ENCODE results near the gene CDH23. TPM values are rescaled to one million over a fixed set of nuclear protein-coding genes. Genes with fewer than 3 reads are reported as not detected.

Gene CDH23
- total RNA-seq, 2 experiments from 2014 or later, result 1.6 TPM

DNA sequence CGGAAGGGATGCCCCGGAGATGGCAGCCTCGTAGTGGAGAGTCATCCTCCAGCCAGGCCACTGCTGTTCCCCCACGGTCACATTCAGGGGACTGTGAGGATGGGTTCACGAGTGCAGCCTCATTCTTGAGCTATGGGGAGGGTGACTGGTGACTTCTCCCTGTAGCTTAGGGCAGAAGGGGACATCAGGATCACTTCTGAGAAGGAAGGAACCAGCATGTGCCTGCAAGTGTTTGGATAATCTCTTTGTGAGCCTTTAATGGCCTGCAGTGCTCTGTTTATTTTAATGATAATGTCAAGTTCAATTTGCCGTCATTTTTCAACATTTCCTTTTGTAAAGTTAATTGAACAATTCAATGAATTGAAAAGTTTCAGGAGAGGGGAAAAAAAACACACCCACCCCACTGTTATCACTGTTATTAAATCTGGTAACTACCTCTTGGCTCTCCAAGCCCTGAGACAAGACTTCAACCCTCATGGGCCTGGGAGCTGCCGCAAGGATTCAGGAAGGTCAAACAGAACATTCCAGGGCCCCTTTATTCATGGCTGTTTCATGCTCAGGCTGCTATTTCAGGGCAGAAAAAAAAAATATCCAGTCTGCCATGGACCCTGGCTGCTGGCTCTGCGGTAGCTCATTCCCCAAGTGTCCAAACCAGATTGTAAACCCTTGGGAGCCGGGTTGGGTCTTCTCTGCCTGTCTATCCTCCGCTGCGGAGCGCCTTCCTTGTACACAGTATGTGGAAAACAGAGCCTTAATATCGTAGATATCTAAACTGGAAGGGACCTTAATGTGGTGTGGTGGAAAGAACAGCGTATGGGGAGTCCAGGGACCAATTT lies 100.4 kb downstream of the CDH23 start:
- intact Hi-C loops (cut with micrococcal nuclease), result no loop called here
- no peak overlapping the region for H3K4me3 Mint-ChIP-seq
- no peaks in the 10 kb centered on the region for H3K4me1 Mint-ChIP-seq (ENCODE audit: low read depth)
- H3K9me3 Mint-ChIP-seq, result no peaks in the 10 kb centered on the region
- H3K36me3 Mint-ChIP-seq (ENCODE audit: low read depth), result no peaks in the 10 kb centered on the region
- CTCF ChIA-PET, result interaction anchor here (1.7 kb wide), 1 partner anchor 73 kb away, joined by 5 read pairs; no protein-coding TSS in a partner anchor
- no peaks in the 10 kb centered on the region for H3K27me3 Mint-ChIP-seq (ENCODE audit: low read depth)
- DNase-seq, result no peak
- no peak overlapping the region for H3K27ac Mint-ChIP-seq

DNA sequence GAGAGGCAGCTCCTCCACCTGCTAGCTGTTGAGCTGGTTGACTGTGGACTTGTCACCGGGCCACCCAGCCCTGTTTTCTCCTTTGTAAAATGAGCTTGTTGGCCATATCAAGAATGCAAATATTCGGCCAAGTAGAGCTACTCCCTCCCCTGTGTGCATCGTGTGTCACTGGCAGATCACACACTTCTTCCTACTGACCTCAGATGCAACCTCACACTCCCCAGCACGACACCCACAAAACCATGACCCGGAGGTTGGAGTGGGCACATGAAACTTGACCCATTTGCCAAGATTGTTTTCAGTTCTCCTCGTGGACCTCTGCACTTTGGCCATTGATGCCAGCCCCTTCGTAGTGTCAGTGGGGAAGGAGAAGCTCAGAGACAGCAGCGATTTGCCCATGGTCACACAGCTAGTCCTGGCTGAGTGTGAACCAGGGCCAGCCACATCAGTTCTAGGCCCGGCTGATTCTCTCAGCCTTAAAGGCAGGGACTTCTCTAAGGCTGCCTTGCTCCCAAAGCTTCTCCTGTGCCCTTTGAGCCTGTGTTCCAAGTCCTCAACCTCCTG lies 101.1 kb downstream of the CDH23 start:
- CTCF ChIA-PET, result no interaction called here
- Mint-ChIP-seq H3K27ac (no peak overlapping the region), H3K27me3 (ENCODE audit: low read depth) (no peaks in the 10 kb centered on the region), H3K36me3 (ENCODE audit: low read depth) (no peaks in the 10 kb centered on the region), H3K4me1 (ENCODE audit: low read depth) (no peaks in the 10 kb centered on the region), H3K4me3 (no peak overlapping the region), H3K9me3 (no peaks in the 10 kb centered on the region)
- intact Hi-C loops (cut with micrococcal nuclease), result no loop called here
- no peak for DNase-seq

DNA sequence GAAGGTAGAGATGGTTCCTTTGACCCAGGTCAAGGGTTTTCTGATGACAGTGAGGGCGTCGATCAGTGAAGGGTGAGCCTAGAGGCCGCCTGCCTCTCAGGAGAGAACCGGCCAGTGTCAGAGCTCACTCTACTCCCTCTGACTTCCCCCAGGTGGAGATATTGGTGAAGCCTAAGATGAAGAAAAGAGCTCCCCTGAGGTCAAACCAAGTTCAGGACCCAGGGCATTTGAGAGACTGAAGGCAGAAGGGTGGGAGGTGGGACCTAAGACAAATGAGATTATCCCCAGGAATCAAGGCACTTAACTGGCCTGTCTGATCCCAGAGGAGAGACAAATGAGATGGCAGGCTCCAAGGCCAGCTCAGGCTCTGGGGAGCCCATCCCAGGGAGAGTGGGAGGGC lies 104.7 kb downstream of the CDH23 start:
- H3K4me1 Mint-ChIP-seq (ENCODE audit: low read depth), result no peaks in the 10 kb centered on the region
- H3K4me3 Mint-ChIP-seq, result no peak overlapping the region
- no peak for DNase-seq
- no peaks in the 10 kb centered on the region for H3K36me3 Mint-ChIP-seq (ENCODE audit: low read depth)
- H3K9me3 Mint-ChIP-seq, result no peaks in the 10 kb centered on the region
- H3K27ac Mint-ChIP-seq, result no peak overlapping the region
- intact Hi-C loops (cut with micrococcal nuclease), result no loop called here
- CTCF ChIA-PET, result interaction anchor here (1.1 kb wide), 1 partner anchor 11 kb away, joined by 3 read pairs; no protein-coding TSS in a partner anchor
- H3K27me3 Mint-ChIP-seq (ENCODE audit: low read depth), result no peaks in the 10 kb centered on the region

DNA sequence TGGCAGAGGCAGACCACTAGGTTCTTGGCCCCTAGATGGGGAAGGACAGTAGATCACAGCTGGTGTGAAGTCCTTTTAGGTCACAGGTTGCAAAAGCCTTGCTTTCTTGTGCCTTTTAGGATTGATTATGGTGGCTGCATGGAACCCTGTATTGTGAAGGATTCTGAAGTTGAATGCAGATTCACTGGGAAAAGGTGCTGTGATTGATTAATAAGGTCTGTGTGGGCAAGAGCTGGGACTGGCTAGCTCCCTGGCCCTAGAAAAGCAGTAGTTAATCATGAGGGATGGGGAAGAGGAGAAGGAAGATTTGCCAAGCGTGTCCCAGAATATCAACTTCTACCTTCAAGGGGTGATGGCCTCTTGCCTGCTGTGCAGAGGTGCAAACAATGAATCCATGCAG lies 105.5 kb downstream of the CDH23 start:
- CTCF ChIA-PET, result interaction anchor here (1.1 kb wide), 1 partner anchor 12 kb away, joined by 3 read pairs; no protein-coding TSS in a partner anchor
- no peaks in the 10 kb centered on the region for H3K36me3 Mint-ChIP-seq (ENCODE audit: low read depth)
- no peaks in the 10 kb centered on the region for H3K4me1 Mint-ChIP-seq (ENCODE audit: low read depth)
- no peak overlapping the region for H3K27ac Mint-ChIP-seq
- H3K9me3 Mint-ChIP-seq, result no peaks in the 10 kb centered on the region
- no peak overlapping the region for H3K4me3 Mint-ChIP-seq
- intact Hi-C loops (cut with micrococcal nuclease), result no loop called here
- H3K27me3 Mint-ChIP-seq (ENCODE audit: low read depth), result no peaks in the 10 kb centered on the region
- DNase-seq, result no peak

DNA sequence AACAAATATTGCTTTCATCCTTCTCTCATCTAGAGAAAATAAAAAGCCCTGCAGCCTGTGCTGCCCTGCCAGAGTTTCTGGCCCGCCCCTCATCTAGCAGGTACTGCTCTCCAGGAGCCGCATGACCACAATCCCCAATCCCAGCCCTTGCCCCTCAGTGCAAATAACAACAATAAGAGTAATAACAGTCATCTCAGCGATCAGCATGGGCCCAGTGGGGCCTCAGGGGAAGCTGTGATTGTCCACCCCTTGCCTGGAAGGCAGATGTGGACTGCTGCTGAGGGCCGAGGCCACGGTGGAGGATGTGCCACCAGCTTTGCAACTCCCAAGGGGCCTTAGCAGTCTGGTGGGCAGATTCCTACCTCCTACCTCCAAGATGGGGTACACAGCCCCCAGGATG lies 106.1 kb downstream of the CDH23 start:
- Mint-ChIP-seq H3K4me1 (ENCODE audit: low read depth) (no peaks in the 10 kb centered on the region), H3K4me3 (no peak overlapping the region), H3K36me3 (ENCODE audit: low read depth) (no peaks in the 10 kb centered on the region), H3K27me3 (ENCODE audit: low read depth) (no peaks in the 10 kb centered on the region), H3K27ac (no peak overlapping the region), H3K9me3 (no peaks in the 10 kb centered on the region)
- intact Hi-C loops (cut with micrococcal nuclease), result no loop called here
- CTCF ChIA-PET, result no interaction called here
- no peak for DNase-seq

- Mint-ChIP-seq H3K9me3 (no peaks in the 10 kb centered on the region), H3K27ac (no peak overlapping the region), H3K27me3 (ENCODE audit: low read depth) (no peaks in the 10 kb centered on the region), H3K4me3 (no peak overlapping the region), H3K4me1 (ENCODE audit: low read depth) (no peaks in the 10 kb centered on the region), H3K36me3 (ENCODE audit: low read depth) (no peaks in the 10 kb centered on the region)
- intact Hi-C loops (cut with micrococcal nuclease), result no loop called here
- no peak for DNase-seq
- CTCF ChIA-PET, result no interaction called here
Observed at GRCh38 chr10:71504168-71504567, 107.4 kb downstream of the CDH23 start.

GRCh38 chr10:71504570-71504969 lies 107.8 kb downstream of the CDH23 start:
- intact Hi-C loops (cut with micrococcal nuclease), result no loop called here
- Mint-ChIP-seq H3K27me3 (ENCODE audit: low read depth) (no peaks in the 10 kb centered on the region), H3K4me1 (ENCODE audit: low read depth) (no peaks in the 10 kb centered on the region), H3K27ac (no peak overlapping the region), H3K4me3 (no peak overlapping the region), H3K9me3 (no peaks in the 10 kb centered on the region), H3K36me3 (ENCODE audit: low read depth) (no peaks in the 10 kb centered on the region)
- DNase-seq, result no peak
- CTCF ChIA-PET, result no interaction called here

GRCh38 chr10:71505862-71506261 lies 109.1 kb downstream of the CDH23 start:
- no peaks in the 10 kb centered on the region for H3K36me3 Mint-ChIP-seq (ENCODE audit: low read depth)
- H3K4me1 Mint-ChIP-seq (ENCODE audit: low read depth), result no peaks in the 10 kb centered on the region
- DNase-seq, result no peak
- H3K27ac Mint-ChIP-seq, result no peak overlapping the region
- intact Hi-C loops (cut with micrococcal nuclease), result no loop called here
- no peaks in the 10 kb centered on the region for H3K27me3 Mint-ChIP-seq (ENCODE audit: low read depth)
- CTCF ChIA-PET, result no interaction called here
- H3K9me3 Mint-ChIP-seq, result no peaks in the 10 kb centered on the region
- H3K4me3 Mint-ChIP-seq, result no peak overlapping the region

DNA sequence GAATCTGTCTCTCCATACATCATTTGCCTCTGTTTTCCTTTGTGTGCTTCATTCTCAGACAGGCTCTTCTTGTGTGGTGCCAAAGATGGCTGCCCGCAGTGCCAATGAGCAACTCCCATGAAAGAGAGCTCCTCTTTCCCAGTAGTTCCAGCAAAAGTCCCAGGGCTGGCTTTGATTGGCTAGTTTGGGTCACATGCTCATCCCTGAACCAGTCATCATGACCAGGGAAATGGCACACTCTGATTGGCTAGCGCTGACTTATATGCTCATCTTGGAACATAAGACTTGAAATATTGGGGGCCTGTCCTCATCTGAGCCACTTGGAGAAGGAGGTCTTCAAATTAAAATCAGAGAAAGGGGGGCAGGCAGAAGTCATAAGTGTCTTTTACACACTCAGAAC lies 112.7 kb downstream of the CDH23 start:
- no peak for DNase-seq
- Mint-ChIP-seq H3K36me3 (ENCODE audit: low read depth) (no peaks in the 10 kb centered on the region), H3K27ac (no peak overlapping the region), H3K27me3 (ENCODE audit: low read depth) (no peaks in the 10 kb centered on the region), H3K4me3 (no peak overlapping the region), H3K4me1 (ENCODE audit: low read depth) (no peaks in the 10 kb centered on the region), H3K9me3 (no peaks in the 10 kb centered on the region)
- CTCF ChIA-PET, result no interaction called here
- intact Hi-C loops (cut with micrococcal nuclease), result no loop called here

DNA sequence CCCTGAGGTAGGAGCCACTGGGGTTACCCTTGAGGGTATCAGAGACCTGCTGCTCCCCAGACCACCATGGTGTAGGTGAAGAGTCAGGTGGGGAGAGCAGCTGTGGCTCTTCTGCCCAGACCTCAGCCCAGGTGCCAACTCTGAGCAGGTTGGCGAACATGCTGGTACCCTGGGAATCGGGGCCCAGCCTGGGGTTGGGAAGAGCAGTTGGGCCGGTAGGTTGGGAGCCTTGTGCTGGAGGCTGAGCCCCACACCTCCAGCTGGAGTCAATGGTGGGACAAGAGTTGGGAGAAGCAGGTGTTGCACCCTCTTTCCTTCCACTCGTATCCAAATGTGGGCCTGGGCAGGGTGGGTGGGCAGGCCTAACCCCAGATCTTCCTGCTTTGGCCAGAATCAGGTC lies 114.5 kb downstream of the CDH23 start:
- intact Hi-C loops (cut with micrococcal nuclease), result no loop called here
- H3K4me1 Mint-ChIP-seq (ENCODE audit: low read depth), result no peaks in the 10 kb centered on the region
- no peak for DNase-seq

GRCh38 chr10:71512312-71512711 lies 115.6 kb downstream of the CDH23 start:
- no peak for DNase-seq
- Mint-ChIP-seq H3K9me3 (no peaks in the 10 kb centered on the region), H3K4me3 (no peak overlapping the region), H3K27ac (no peak overlapping the region), H3K27me3 (ENCODE audit: low read depth) (no peaks in the 10 kb centered on the region), H3K4me1 (ENCODE audit: low read depth) (no peaks in the 10 kb centered on the region), H3K36me3 (ENCODE audit: low read depth) (no peaks in the 10 kb centered on the region)
- CTCF ChIA-PET, result interaction anchor here (1.9 kb wide), 1 partner anchor 196 kb away, joined by 5 read pairs; no protein-coding TSS in a partner anchor
- intact Hi-C loops (cut with micrococcal nuclease), result no loop called here

More for the DNA sequence above, 114.5 kb downstream of the CDH23 start:
- Mint-ChIP-seq H3K4me3 (no peak overlapping the region), H3K27ac (no peak overlapping the region), H3K27me3 (ENCODE audit: low read depth) (no peaks in the 10 kb centered on the region), H3K36me3 (ENCODE audit: low read depth) (no peaks in the 10 kb centered on the region), H3K9me3 (no peaks in the 10 kb centered on the region)
- CTCF ChIA-PET, result no interaction called here

DNA sequence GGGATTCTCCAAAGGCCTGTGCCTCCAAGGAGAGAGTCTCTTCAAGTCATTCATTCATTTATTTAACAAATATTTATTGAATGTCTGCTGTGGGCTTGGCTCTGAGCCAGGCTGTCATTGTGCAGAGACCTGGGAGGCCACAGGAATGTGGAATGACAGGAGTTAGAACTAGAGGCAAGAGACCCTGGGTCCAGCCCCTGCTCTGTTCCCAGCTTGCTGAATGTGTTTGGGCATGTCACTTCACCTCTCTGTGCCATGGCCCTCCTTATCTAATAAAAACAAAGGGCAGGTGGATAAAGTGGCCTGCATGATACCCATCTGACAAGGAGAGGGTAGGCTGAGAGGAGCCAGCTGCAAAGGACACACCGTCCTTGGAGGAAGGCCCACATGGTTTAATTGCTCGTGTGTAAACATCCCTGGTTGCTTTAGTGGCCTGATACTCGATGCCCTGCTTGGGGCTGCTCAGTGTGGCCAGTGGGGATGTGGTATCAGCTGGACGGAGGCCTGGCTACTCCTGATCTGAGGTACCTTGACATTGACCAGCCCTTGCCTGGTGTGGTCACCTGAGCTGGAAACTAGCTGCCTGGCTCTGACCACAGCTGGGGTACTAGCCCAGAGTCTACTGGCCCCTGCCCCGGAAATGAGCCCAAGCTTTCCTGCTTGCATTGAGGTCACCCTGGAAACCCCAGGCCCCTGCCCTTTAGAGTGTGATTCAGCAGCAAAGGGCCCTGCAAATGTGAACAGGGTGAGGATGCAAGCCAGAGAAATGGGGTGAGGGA lies 116.2 kb downstream of the CDH23 start:
- no peaks in the 10 kb centered on the region for H3K4me1 Mint-ChIP-seq (ENCODE audit: low read depth)
- no peak overlapping the region for H3K4me3 Mint-ChIP-seq
- intact Hi-C loops (cut with micrococcal nuclease), result no loop called here
- no peaks in the 10 kb centered on the region for H3K9me3 Mint-ChIP-seq
- H3K27ac Mint-ChIP-seq, result no peak overlapping the region
- no peaks in the 10 kb centered on the region for H3K36me3 Mint-ChIP-seq (ENCODE audit: low read depth)
- CTCF ChIA-PET, result interaction anchor here (0.5 to 1.9 kb wide), 3 partner anchors 41 to 195 kb away, joined by 3 to 5 read pairs (median 3); no protein-coding TSS in a partner anchor
- no peak for DNase-seq
- H3K27me3 Mint-ChIP-seq (ENCODE audit: low read depth), result no peaks in the 10 kb centered on the region
